Fibroblast of skin of right biceps (primary cell): ENCODE data around the gene TAMM41.
"Not testable (repeated sequence)": the region's sequence is repeated elsewhere in the genome, so short reads cannot be mapped to it uniquely, and the experiment has no call there.

Experiments used
- DNase-seq: peaks from one replicate; pipeline ENCODE4 v3.0.0-alpha.2; 2013

TAMM41 gene, protein sequence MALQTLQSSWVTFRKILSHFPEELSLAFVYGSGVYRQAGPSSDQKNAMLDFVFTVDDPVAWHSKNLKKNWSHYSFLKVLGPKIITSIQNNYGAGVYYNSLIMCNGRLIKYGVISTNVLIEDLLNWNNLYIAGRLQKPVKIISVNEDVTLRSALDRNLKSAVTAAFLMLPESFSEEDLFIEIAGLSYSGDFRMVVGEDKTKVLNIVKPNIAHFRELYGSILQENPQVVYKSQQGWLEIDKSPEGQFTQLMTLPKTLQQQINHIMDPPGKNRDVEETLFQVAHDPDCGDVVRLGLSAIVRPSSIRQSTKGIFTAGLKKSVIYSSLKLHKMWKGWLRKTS

DNA sequence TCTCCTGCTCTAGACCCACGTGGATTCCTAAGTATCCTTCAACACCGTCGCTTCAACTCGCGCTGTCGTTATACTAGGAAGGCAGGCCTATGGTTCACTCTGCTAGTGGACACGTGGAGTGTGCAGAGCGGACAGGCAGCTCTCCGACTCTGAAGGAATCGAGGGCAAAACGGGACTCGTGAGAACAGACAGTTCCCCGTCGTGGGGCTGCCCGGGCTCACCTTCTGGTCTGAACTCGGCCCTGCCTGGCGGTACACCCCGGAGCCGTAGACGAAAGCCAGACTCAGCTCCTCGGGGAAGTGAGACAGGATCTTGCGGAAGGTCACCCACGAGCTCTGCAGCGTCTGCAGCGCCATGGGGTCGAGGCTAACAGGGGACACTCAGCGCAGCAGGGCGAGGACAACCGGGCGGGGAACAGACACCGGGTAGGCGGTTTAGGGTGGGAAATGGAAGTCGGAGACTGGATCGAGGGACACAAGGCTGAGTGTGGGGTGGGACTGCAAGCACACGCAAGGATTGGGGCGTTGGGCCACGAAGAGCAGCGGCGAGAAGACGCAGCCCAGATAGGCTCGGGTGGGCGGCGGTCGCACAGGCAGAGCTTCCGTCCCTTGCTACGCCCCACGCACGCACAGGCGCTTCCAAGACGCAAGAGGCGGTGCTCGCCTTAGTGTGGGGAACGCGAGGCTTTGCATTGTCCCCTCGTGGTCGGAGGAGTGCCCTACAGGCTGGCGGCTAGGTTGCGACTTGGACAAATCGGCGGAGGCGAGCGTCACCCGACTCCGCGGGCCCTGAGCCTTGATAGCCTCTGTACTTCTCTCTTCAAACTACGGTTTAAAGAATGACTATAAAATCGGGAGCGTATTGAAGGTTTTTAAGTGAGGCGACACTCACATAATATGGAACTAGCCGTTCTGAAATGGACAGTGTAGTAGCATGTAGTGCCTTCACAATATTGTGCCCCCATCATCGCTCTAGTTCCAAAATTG, at the start of gene TAMM41:
TSS of gene TAMM41 (minus strand) at position 605 of the 986 bp plus-strand sequence. CDS start at position 356, 249 bp downstream.
- peak; percentile 90 for DNase-seq

DNA sequence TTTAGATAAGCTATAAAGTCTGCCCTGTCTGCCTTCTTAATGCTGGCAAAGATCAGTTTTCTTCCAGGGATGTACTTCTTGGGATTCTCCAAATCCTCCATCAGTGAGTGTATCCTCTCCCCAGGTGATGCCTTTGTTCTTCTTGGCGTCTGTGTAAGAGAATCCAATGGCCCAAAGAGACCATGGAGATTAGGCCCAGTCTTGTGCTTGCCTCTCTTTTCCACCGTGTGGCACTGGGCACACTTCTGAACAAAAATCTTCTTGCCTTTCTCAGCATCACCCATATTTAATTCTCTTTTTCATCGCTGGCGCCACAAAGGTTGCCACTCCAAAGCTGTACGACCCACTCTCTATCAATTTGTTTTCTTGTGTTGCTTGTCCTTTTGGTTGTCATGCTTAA, 32.2 kb upstream of the TAMM41 start:
- no peak for DNase-seq

DNA sequence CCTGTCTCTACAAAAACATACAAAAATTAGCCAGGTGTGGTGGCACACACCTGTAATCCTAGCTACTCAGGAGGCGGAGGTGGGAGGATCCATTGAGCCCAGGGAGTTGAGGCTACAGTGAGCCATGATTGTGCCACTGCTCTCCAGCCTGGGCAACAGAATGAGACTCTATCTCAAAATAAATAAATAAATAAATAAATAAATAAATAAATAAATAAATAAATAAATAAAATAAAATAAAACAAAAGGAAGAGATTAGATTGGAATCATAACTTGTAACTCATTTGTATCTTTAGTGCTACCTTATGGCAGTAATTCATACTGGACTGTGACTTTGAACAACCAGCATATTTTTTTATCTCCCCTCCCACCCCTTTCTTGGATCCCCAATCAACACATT, 28.0 kb upstream of the TAMM41 start:
- DNase-seq = not testable (repeated sequence)

DNA sequence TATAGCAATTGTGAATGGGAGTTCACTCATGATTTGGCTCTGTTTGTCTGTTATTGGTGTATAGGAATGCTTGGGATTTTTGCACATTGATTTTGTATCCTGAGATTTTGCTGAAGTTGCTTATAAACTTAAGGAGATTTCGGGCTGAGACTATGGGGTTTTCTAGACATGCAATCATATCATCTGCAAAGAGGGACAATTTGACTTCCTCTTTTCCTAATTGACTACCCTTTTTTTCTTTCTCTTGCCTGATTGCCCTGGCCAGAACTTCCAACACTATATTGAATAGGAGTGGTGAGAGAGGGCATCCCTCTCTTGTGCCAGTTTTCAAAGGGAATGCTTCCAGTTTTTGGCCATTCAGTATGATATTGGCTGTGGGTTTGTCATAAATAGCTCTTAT, 17.1 kb upstream of the TAMM41 start:
- DNase-seq = not testable (repeated sequence)

DNA sequence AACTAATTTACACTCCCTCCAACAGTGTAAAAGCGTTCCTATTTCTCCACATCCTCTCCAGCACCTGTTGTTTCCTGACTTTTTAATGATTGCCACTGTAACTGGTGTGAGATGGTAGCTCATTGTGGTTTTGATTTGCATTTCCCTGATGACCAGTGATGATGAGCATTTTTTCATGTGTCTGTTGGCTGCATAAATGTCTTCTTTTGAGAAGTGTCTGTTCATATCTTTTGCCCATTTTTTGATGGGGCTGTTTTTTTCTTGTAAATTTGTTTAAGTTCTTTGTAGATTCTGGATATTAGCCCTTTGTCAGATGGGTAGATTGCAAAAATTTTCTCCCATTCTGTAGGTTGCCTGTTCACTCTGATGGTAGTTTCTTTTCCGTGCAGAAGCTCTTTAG, 15.9 kb upstream of the TAMM41 start:
- not testable (repeated sequence) for DNase-seq

DNA sequence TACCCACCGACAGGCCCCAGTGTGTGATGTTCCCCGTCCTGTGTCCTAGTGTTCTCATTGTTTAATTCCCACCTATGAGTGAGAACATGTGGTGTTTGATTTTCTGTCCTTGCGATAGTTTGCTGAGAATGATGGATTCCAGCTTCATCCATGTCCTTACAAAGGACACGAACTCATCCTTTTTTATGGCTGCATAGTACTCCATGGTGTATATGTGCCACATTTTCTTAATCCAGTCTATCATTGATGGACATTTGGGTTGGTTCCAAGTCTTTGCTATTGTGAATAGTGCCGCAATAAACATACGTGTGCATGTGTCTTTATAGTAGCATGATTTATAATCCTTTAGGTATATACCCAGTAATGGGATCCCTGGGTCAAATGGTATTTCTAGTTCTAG, 15.5 kb upstream of the TAMM41 start:
- DNase-seq = not testable (repeated sequence)

DNA sequence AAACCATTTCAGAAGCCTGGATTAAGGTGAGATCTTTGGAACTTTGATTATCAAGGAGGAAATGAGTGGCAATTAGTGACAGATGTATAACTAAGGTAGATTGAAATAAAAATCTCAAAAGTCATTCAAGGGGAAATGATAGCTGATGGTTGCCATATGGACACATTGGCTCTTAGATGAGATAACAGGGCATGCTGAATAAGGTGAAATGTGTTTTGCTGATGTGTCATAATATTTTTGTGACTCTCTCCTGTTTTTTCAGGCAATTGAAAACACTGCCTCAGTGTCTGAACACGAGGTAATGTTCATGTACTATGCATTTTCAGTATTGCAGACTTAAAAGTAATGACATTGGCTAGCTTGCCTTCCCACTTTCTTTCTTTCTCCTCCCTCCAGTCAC, 13.5 kb upstream of the TAMM41 start:
- DNase-seq = not testable (repeated sequence)

DNA sequence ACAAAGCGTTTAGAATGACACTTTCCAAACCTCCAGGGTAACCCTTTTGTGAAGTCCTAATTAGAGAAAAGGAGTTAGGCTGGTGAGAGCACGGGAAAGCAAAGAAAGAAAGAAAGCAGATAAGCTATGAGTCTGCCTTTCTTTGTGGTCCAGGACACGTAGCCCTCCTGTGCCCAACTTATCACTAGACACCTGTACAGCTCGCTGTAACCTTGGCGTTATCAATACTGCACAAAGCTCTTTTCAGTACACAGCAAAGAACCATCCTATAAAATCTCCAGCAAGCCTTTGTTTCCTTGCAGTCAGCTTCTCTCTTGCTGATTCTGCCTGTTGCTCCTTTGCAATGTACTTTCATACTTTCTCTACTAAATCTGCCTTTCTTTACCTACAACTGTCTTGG, 6.8 kb upstream of the TAMM41 start:
- DNase-seq = no peak

DNA sequence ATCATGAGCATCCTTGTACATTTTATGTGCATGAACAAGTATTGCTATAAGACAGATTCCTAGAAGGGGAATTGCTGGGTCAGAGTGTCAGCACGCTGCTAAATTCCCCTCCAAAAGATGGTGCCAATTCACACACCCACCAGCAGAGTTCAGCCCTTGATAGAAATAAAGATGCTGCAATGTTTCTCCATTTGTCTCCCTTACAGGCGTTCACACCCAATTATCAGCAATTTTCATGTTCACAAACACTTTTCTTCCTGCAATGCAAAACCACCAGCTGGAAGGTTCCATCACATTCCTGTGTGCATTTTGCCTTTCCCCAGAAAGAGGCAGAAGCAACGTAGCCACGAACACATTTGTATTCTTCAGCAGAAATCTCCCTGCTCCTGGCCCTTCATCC, 3.3 kb upstream of the TAMM41 start:
- DNase-seq = no peak

DNA sequence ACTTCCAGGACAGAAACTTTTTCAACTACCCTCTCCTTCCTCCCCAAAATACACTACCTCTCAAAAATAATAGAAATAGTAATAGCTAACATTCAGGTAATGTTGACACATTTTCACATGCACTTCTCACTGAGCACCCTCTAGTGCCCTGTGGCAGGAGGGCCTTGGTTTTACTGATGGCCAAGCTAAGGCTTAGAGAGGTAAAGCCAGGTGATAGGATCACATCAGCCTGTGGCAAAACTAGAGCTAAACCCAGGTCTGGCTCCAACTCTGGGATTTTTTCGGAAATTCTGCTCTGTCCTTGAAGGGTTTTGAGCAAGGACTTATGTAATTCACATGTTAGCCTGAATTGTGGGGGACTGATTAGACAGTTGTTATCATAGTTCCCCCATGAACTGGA, 922 bp upstream of the TAMM41 start:
- DNase-seq = no peak

DNA sequence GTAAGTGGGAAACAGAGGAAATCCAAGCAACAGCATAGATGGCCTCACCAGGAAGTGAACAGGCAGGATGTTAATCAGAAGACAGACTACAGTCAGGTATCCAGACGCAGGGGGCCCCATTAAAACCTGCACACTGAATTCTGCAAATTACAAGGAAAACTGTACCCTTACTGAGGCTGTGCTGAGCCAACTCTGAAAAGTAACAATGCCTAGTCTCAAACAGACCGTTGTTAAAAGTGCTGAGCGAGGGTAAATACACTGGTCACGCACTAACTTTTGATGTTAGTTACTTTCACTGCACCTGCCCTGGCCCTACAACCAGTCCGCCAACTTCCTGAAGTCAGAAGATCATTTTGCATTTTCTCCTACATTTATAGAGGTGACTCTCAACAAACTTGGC, 1.0 kb downstream of the TAMM41 start:
- no peak for DNase-seq

DNA sequence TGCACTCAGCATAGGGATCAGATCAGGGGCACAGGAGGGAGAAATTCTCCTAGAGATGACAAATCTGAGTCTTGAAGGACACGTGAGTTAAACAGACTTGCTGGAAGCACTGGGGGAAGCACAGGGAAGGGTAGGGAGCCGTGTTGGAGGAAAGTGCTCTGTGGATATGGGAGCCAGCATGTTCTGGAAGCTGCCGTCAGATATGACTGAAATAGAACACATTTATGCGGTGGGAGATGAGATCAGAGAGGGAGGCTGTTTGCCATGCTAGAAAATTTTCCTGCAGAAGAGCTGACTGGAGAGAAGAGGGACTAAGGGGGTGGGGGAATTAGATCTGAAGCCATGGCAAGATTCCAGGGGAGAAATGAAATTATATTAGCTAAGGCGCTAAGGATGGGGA, 1.8 kb downstream of the TAMM41 start:
- no peak for DNase-seq

DNA sequence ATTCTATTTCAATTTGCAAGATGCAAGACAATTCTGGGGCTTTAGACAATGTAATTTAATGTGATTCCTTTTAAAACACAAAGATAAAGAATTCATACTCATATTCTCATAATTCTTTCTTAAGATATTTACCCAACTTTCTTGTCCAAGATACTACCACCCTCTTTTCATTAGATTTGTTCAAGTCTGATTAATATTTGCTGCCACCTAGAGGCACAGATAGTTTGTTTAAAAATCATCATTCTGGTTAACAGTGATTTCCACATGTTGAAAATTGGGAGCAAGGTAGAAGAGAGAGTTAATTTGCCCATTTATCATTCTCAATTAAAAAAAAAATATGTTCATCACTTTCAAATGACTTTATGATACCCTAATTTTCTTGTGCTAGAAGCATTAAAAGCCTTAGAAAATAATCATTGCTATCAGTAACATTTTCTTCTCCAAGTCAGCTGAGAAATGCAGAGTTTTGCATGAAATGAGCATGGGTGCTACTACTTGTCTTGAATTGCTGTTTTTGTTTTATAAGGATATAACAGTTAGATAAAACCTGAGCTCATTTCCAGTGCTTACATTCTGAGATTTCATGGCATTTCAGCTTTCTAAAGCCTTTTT, 11.6 kb downstream of the TAMM41 start:
- DNase-seq = peak; percentile 26

DNA sequence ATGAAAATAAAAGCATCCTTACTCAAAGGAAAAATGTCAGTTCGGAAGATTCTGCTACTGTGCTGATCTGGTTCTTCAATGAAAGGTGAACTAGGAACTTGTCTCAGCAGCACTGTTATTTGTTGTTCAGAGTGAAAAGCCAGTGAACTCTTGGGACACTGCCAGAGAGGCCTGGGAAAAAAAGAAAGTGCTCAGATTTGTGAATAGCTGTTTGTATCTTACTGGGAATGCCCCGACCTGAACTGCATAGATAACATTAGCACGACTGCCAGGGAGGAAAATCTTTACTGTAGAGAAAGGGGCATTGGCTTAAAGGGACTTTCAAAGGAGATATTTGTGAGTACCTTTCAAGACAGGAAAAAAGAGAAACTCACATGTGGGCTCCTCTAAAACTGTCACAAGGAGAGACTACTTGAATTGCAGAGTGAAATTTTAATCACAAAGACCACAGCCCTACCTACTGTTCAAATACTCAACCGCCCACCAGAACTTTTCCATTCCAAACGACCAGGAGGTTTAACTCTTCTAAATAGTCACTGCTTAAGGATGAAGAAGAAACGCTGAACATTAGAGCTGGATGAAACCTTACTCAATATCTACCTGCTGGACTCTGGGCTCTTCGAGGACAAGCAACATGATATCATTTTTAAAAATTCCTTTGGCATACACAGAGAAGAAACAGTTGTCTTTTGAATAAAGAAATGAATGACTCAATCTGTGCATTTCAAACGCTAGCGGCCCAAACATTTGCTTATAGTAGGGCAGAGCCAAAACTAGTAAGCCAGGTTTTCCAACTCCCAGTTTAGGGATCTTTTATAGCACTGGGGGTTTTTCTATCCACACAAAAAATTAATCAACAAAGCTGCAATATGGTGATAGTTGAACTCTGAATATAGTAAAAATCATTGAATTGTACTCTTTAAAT, 13.4 kb downstream of the TAMM41 start:
- no peak for DNase-seq

DNA sequence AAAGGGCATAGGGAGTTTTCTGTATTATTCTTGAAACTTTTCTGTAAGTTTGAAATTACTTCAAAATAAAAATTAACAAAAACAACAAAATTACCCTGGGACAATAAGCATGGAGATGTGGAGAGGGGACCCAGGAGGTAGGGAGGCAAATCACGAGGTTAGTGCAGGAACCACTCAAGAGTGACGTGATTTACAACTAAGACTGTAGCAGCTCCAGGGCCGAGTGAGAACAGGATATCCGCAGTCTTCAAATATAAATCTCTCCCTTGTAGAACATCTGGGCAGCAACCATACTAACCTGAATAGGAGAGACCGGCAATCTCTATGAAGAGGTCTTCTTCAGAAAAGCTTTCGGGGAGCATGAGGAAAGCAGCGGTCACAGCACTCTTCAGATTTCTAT, 17.3 kb downstream of the TAMM41 start:
- DNase-seq = no peak

DNA sequence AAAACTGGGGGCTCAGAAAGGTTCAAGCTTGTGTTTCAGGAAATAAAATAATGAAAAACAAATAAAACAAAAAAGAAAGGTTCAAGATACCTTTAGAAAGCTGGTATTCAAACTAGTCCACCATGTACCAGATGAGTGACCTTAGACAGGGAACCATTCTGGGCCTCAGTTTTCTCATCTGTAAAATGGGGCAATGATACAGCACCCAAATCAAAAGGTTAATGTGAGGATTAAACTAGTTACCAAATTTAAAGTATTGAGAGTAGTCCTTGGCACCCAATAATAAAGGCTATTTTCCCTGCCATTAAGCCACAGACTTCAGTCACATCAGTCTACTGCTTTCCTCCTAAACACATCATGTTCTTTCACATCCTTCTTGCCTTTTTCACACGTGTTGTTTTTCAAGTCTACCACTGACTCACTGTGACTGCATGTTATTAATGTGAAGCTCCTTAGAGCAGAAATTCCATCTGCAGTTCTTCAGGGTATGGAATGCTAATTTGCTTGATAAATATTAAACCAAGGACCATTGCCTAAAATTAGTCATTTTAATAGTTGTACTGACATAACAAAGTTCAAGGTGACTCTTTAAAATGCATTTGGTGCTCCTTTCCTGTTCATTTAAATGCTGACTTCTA, 19.9 kb downstream of the TAMM41 start:
- DNase-seq = peak; percentile 80

DNA sequence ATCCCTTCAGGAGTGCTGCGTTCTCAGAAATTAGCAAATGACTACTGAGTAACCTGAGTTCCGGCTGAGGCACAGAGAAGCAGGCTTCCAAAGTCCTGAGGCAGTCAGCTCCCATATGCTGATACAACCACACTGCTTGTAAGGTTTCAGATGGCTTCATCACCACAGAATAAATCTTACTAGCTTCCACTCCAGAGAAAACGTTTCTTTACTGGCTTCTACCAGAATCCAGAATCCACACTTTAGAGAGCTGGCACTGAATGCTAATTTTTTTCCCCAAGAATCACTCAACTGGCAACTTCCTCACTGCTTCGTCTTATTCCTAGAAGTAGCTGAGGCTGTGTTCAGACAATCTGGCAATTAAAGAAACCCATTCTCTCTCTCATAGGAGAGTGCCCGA, 21.4 kb downstream of the TAMM41 start:
- DNase-seq = no peak

DNA sequence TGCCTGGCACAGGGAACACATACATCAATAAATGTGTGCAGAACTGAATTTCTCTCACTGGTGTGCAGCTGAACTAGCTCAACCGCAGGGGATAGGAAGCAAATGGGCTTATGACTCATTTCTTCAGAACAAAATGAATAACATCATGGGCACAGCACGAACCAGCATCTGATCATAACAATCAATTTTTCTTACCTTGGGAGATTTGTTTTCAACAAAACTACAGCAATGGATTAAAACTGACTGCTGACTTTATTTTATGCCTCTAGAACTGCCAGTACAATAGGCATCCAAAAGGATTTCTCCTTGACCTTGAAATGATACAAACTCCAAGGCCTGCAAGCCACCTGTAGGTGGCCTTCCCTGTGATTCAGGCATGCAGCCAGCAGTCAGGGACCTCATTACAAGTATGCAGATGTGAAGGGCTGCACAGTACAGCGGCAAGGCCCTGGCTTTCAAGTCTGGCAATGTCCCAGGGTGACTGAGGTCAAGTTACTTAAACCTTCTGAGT, 26.1 kb downstream of the TAMM41 start:
- DNase-seq = peak; percentile 38

DNA sequence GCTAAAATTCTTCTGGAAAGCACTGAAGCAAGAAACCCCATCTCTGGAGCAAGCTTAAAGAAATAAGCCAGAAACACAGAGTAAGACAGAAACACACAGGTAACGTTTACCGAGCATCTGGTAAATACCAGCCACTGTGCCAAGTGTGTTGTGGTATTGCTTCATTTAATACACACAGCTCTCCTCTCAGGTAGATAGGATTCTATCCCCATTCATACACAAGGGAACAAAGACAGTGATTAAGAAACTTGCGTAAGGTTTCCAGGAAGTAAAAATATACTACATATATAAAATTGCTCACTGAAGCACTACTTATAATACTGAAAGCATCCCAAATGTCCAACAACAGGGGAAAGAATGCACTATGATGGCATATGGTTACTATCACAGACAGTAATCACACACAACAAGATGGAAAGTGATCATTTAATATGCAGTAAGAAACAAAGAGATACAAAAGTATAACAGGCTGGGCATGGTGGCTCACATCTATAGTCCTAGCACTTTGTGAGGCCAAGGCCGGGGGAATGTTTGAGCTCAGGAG, 27.5 kb downstream of the TAMM41 start:
- no peak for DNase-seq

DNA sequence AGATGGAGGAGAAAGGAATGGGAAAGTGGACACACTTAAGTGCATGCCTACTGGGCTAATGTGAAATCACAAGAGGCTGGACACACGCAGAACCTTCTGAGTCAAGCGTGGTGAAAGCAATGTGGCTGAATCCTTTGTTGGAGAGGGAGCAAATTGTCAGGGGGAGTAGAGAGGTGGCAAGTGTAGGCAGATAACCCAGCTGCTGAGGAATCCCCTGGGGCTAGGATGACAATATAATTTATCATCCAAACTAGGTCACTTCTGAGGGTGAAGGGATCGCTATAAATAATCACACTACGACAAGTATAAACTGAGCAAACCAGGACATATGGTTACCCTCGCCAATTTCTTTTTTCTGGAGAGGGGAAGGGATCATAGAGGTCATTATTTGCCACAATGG, 28.7 kb downstream of the TAMM41 start:
- no peak for DNase-seq

DNA sequence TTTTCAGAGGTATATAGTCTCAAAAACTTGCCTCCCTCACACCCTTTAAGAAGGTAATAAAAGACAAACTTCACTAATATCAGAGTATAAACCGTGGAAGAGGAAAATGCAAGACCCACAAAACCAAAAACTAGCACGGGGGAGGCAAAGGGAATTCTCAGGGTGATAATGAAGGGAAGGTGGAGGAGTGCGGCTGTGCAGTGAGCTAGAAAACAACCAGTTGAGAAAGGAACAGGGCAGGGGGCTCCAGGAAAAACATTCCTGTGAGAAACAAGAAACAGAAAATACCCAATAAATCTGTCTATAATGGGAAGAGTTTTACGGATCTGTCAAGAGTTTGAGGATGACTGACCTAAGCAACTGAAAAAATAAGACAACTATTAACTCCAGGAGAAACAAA, 31.6 kb downstream of the TAMM41 start:
- no peak for DNase-seq
